IPS DF 19.7 (cell line): Measurements from ENCODE around the gene MEIS1.

Experiments used
- DNase-seq: peaks from one replicate; pipeline ENCODE4 v3.0.0-alpha.2; 2013; ENCODE audit warnings: low read depth, low spot score

MEIS1 gene

GRCh38 chr2:66566726-66567399 lies 131.9 kb downstream of the MEIS1 start:
- DNase-seq, result no peak

- no peak for DNase-seq
Measured at GRCh38 chr2:66567729-66568128, 132.8 kb downstream of the MEIS1 start.

GRCh38 chr2:66568650-66569300 lies 133.8 kb downstream of the MEIS1 start:
- DNase-seq, result no peak

GRCh38 chr2:66569321-66569851 lies 134.5 kb downstream of the MEIS1 start:
- no peak for DNase-seq

GRCh38 chr2:66569974-66570373 lies 135.0 kb downstream of the MEIS1 start:
- DNase-seq, result no peak

GRCh38 chr2:66570471-66570870 lies 135.5 kb downstream of the MEIS1 start:
- DNase-seq, result no peak

GRCh38 chr2:66571918-66572317 lies 137.0 kb downstream of the MEIS1 start:
- no peak for DNase-seq

- DNase-seq, result no peak
Measured at GRCh38 chr2:66572391-66572790, 137.5 kb downstream of the MEIS1 start.

- no peak for DNase-seq
Measured at GRCh38 chr2:66573416-66573815, 138.5 kb downstream of the MEIS1 start.

- DNase-seq, result no peak
Measured at GRCh38 chr2:66573821-66574233, 138.9 kb downstream of the MEIS1 start.

- no peak for DNase-seq
Measured at GRCh38 chr2:66574701-66575624, 140.0 kb downstream of the MEIS1 start.

- DNase-seq, result no peak
Measured at GRCh38 chr2:66575625-66576310, 140.8 kb downstream of the MEIS1 start.

- no peak for DNase-seq
Measured at GRCh38 chr2:66576311-66576560, 141.3 kb downstream of the MEIS1 start.

GRCh38 chr2:66576561-66577320 lies 141.8 kb downstream of the MEIS1 start:
- no peak for DNase-seq

GRCh38 chr2:66577321-66578053 lies 142.6 kb downstream of the MEIS1 start:
- no peak for DNase-seq

GRCh38 chr2:66578054-66578686 lies 143.2 kb downstream of the MEIS1 start:
- no peak for DNase-seq

GRCh38 chr2:66578687-66579106 lies 143.8 kb downstream of the MEIS1 start:
- no peak for DNase-seq

- DNase-seq, result no peak
Measured at GRCh38 chr2:66579186-66580126, 144.5 kb downstream of the MEIS1 start.
